Endodermal cell (in vitro differentiated cells): Measurements from ENCODE around the gene MUC20. TPM values are rescaled to one million over a fixed set of nuclear protein-coding genes. Genes with fewer than 3 reads are reported as not detected.

Experiments
- DNase-seq: peaks from one replicate; pipeline ENCODE4 v3.0.0-alpha.2; 2017
- H3K27ac ChIP-seq: 2 replicates; pipeline ENCODE4 v1.5.1; 2013; ENCODE audit warnings: mild to moderate bottlenecking, low read depth, low read length, moderate library complexity
- H3K27me3 ChIP-seq: 2 replicates; pipeline ENCODE4 v1.6.1; 2013; ENCODE audit warnings: mild to moderate bottlenecking, low read length, moderate library complexity; ENCODE audit not compliant: insufficient read depth, control insufficient read depth, poor library complexity, severe bottlenecking
- H3K36me3 ChIP-seq: 2 replicates; pipeline ENCODE4 v1.7.0; 2013; ENCODE audit warnings: mild to moderate bottlenecking, low read length, moderate library complexity; ENCODE audit not compliant: control insufficient read depth, insufficient read depth
- H3K4me1 ChIP-seq: one replicate; pipeline ENCODE4 v1.7.0; 2013; ENCODE audit warnings: low read length; ENCODE audit not compliant: control insufficient read depth, insufficient read depth
- H3K4me3 ChIP-seq: 2 replicates; pipeline ENCODE4 v1.5.1; 2013; ENCODE audit warnings: mild to moderate bottlenecking, low read length, moderate library complexity
- H3K9ac ChIP-seq: 2 replicates; pipeline ENCODE4 v1.6.1; 2013; ENCODE audit warnings: mild to moderate bottlenecking, low read length, moderate library complexity; ENCODE audit not compliant: poor library complexity, severe bottlenecking; ENCODE audit errors: extremely low read depth
- H3K9me3 ChIP-seq: 2 replicates; pipeline ENCODE4 v1.6.1; 2013; ENCODE audit warnings: mild to moderate bottlenecking, low read length, moderate library complexity; ENCODE audit not compliant: control insufficient read depth
- H3K27ac Mint-ChIP-seq: 2 replicates; pipeline ENCODE4 v1.8.0; 2020; ENCODE audit warnings: mixed read lengths
- H3K27me3 Mint-ChIP-seq: 2 replicates; pipeline ENCODE4 v1.8.0; 2021; ENCODE audit warnings: mild to moderate bottlenecking, mixed read lengths; ENCODE audit not compliant: insufficient read depth
- H3K36me3 Mint-ChIP-seq: 2 replicates; pipeline ENCODE4 v1.8.0; 2020; ENCODE audit warnings: low read depth, mixed read lengths
- H3K4me1 Mint-ChIP-seq: 2 replicates; pipeline ENCODE4 v1.8.0; 2020; ENCODE audit warnings: mixed read lengths
- H3K4me3 Mint-ChIP-seq: 2 replicates; pipeline ENCODE4 v1.8.0; 2020; ENCODE audit warnings: mild to moderate bottlenecking, moderate library complexity, mixed read lengths
- H3K9me3 Mint-ChIP-seq: 2 replicates; pipeline ENCODE4 v1.8.0; 2020; ENCODE audit warnings: mild to moderate bottlenecking, mixed read lengths
- CTCF ChIP-seq: fragments of 200-600 bp; sonication (generic); conservative IDR thresholded peaks from 2 replicates; pipeline ENCODE4 v1.5.0; 2021; ENCODE audit warnings: antibody characterized with exemption, mild to moderate bottlenecking
- WGBS, 2 experiments: methylation state at CpG; one replicate each; pipeline versions ENCODE4 v1.1.5 to v1.1.7; 2013; ENCODE audit warnings: missing lambda C conversion rate in 2 of 2, mixed read lengths in 1 of 2; ENCODE audit not compliant: insufficient coverage in 1 of 2, insufficient read length in 1 of 2; 5-methylcytosine and 5-hydroxymethylcytosine counted together
- total RNA-seq, 2 donors: library from RNA; stranded (reverse); fragmentation: NEBNext Ultra II Directional in 1 of 2; extraction: Animal tissue kit (Norgen Biotek cat#: 25700) in 1 of 2; gene quantifications; 2 replicates in 1 of 2; 3 replicates in 1 of 2; pipeline ENCODE4 v1.2.1, GENCODE V29; 2021

The MUC20 gene
- total RNA-seq, 2 donors from 2014 or later: 0.89 to 1.3 TPM

GRCh38 chr3:195754906-195755305, 34.1 kb downstream of the MUC20 start:
- Histone ChIP-seq H3K36me3 (no peaks in the 10 kb centered on the region), H3K27me3 (no peaks in the 10 kb centered on the region), H3K4me1 (no peaks in the 10 kb centered on the region), H3K9ac (no peak overlapping the region), H3K4me3 (no peak overlapping the region), H3K9me3 (no peaks in the 10 kb centered on the region), H3K27ac (no peak overlapping the region)
- TF ChIP-seq CTCF: no peak
- Mint-ChIP-seq H3K27me3 (no peaks in the 10 kb centered on the region), H3K36me3 (no peaks in the 10 kb centered on the region), H3K4me1 (peaks cover 17% of the 10 kb centered on the region), H3K4me3 (no peak overlapping the region), H3K9me3 (no peaks in the 10 kb centered on the region), H3K27ac (no peak overlapping the region)
- DNase-seq: no peak
- WGBS, 2 experiments: 92 to 97% methylated on average over 7 of the region's 7 CpGs

DNA sequence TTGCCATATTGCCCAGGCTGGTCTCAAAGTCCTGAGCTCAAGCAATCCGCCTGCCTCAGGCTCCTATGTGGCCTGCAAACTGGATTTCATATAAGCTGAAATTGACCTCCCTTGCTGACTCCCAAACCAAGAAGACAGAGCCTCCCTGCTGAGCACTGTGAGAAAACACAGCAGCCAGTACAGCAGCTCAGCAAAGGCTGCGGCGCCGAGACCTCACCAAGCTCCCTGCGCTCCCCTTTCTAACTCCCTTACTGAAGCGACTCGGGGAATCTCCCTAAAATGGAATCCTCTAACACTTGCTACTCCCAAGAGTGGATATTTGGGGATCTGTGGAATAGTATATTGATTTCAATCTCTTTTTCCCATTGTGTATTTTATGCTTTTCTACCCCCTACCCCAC, 34.6 kb downstream of the MUC20 start:
- H3K9me3 Mint-ChIP-seq: no peaks in the 10 kb centered on the region
- Histone ChIP-seq H3K27ac (no peak overlapping the region), H3K9me3 (no peaks in the 10 kb centered on the region), H3K36me3 (no peaks in the 10 kb centered on the region), H3K4me1 (no peaks in the 10 kb centered on the region), H3K4me3 (no peak overlapping the region), H3K27me3 (no peaks in the 10 kb centered on the region), H3K9ac (no peak overlapping the region)
- no peak for TF ChIP-seq CTCF
- DNase-seq: no peak
- peaks cover 17% of the 10 kb centered on the region for H3K4me1 Mint-ChIP-seq
- no peaks in the 10 kb centered on the region for H3K27me3 Mint-ChIP-seq
- no peaks in the 10 kb centered on the region for H3K36me3 Mint-ChIP-seq
- WGBS, 2 experiments: 90 to 94% methylated on average over 1 to 5 of the region's 7 CpGs
- no peak overlapping the region for H3K4me3 Mint-ChIP-seq
- no peak overlapping the region for H3K27ac Mint-ChIP-seq

- Histone ChIP-seq H3K36me3 (no peaks in the 10 kb centered on the region), H3K4me1 (no peaks in the 10 kb centered on the region), H3K9ac (no peak overlapping the region), H3K9me3 (no peaks in the 10 kb centered on the region), H3K27me3 (no peaks in the 10 kb centered on the region), H3K4me3 (no peak overlapping the region), H3K27ac (no peak overlapping the region)
- no peaks in the 10 kb centered on the region for H3K9me3 Mint-ChIP-seq
- H3K4me3 Mint-ChIP-seq: no peak overlapping the region
- TF ChIP-seq CTCF: no peak
- DNase-seq: no peak
- no peaks in the 10 kb centered on the region for H3K36me3 Mint-ChIP-seq
- H3K27ac Mint-ChIP-seq: no peak overlapping the region
- peaks cover 2% of the 10 kb centered on the region for H3K27me3 Mint-ChIP-seq
- 86 to 87% methylated on average over 6 to 7 of the region's 16 CpGs for WGBS, 2 experiments
- peaks cover 17% of the 10 kb centered on the region for H3K4me1 Mint-ChIP-seq
These were observed 35.3 kb downstream of the MUC20 start for GRCh38 chr3:195755791-195756676.
